HUES48 (cell line): ENCODE data around the gene GPR63.

Experiments used
- H3K27ac ChIP-seq: one replicate; pipeline ENCODE4 v1.7.0; 2013; ENCODE audit warnings: low read depth, low read length, inconsistent platforms
- H3K27me3 ChIP-seq: 2 replicates; pipeline ENCODE4 v1.6.1; 2013; ENCODE audit warnings: mild to moderate bottlenecking, low read length; ENCODE audit not compliant: control insufficient read depth, insufficient read depth
- H3K36me3 ChIP-seq: 2 replicates; pipeline ENCODE4 v1.6.1; 2013; ENCODE audit warnings: low read length; ENCODE audit not compliant: control insufficient read depth, insufficient read depth
- H3K4me1 ChIP-seq: 2 replicates; pipeline ENCODE4 v1.6.1; 2013; ENCODE audit warnings: mild to moderate bottlenecking, low read length; ENCODE audit not compliant: control insufficient read depth, insufficient read depth
- H3K4me3 ChIP-seq: 2 replicates; pipeline ENCODE4 v1.5.1; 2013; ENCODE audit warnings: mild to moderate bottlenecking, low read depth, low read length
- H3K9ac ChIP-seq: 2 replicates; pipeline ENCODE4 v1.6.1; 2013; ENCODE audit warnings: mild to moderate bottlenecking, low read depth, low read length, moderate library complexity
- H3K9me3 ChIP-seq: 2 replicates; pipeline ENCODE4 v1.6.1; 2013; ENCODE audit warnings: low read length; ENCODE audit not compliant: control insufficient read depth, insufficient read depth

GPR63 gene

GRCh38 chr6:96789871-96790270 is 47.4 kb downstream of the GPR63 start:
- peaks cover 13% of the 10 kb centered on the region for H3K4me1 ChIP-seq
- no peak overlapping the region for H3K4me3 ChIP-seq
- H3K27ac ChIP-seq = no peak overlapping the region
- H3K36me3 ChIP-seq = no peaks in the 10 kb centered on the region
- peaks cover 4% of the 10 kb centered on the region; the same call in 1 of the 2 replicates for H3K27me3 ChIP-seq
- no peak overlapping the region for H3K9ac ChIP-seq
- no peaks in the 10 kb centered on the region for H3K9me3 ChIP-seq

DNA sequence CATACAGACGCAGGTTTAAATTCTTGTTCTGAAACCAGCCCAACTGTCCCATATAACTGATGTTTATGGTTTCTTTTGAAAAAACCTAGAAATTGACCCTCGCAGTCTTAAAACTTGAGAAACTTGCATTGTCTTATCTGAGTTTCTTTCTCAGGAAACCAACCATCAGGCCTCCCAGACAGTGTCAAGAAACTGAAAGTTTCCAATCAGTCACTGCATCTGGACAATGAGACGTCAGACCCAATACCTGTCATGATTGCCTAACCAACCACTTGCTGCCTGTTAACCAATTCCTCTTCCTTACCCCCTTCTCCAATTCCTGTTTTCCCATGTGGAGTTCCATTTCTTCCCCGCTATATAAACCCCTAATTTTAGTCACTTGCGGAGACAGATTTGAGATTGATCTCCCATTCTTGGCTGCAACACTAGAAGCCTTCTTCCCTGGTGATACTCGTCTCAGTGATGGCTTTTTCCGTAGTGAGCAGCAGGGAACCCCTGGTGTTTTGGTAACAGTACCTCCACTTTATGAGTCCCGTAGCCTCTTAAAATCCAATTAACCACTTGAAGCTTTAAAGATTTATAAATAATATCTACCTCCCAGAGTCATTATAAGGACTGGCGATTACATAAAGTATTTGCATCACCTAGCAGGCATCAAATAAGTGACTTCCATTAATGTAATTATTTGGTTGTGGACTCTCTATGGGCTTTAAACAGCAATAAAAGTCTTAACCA is 49.3 kb downstream of the GPR63 start:
- H3K4me3 ChIP-seq = no peak overlapping the region
- no peak overlapping the region for H3K27ac ChIP-seq
- no peaks in the 10 kb centered on the region for H3K36me3 ChIP-seq
- no peaks in the 10 kb centered on the region for H3K9me3 ChIP-seq
- H3K9ac ChIP-seq = no peak overlapping the region
- peaks cover 4% of the 10 kb centered on the region; the same call in 1 of the 2 replicates for H3K27me3 ChIP-seq
- H3K4me1 ChIP-seq = peaks cover 13% of the 10 kb centered on the region

- peaks cover 4% of the 10 kb centered on the region; the same call in 1 of the 2 replicates for H3K27me3 ChIP-seq
- H3K9me3 ChIP-seq = no peaks in the 10 kb centered on the region
- H3K4me3 ChIP-seq = no peak overlapping the region
- H3K27ac ChIP-seq = no peak overlapping the region
- no peak overlapping the region for H3K9ac ChIP-seq
- H3K4me1 ChIP-seq = peaks cover 13% of the 10 kb centered on the region
- no peaks in the 10 kb centered on the region for H3K36me3 ChIP-seq
These were observed 50.9 kb downstream of the GPR63 start for GRCh38 chr6:96786336-96786735.

- Histone ChIP-seq H3K4me1 (peaks cover 13% of the 10 kb centered on the region), H3K27ac (no peak overlapping the region), H3K9ac (no peak overlapping the region), H3K9me3 (no peaks in the 10 kb centered on the region), H3K27me3 (peaks cover 4% of the 10 kb centered on the region; the same call in 1 of the 2 replicates), H3K36me3 (no peaks in the 10 kb centered on the region), H3K4me3 (no peak overlapping the region)
These were observed 52.6 kb downstream of the GPR63 start for GRCh38 chr6:96784650-96785049.

DNA sequence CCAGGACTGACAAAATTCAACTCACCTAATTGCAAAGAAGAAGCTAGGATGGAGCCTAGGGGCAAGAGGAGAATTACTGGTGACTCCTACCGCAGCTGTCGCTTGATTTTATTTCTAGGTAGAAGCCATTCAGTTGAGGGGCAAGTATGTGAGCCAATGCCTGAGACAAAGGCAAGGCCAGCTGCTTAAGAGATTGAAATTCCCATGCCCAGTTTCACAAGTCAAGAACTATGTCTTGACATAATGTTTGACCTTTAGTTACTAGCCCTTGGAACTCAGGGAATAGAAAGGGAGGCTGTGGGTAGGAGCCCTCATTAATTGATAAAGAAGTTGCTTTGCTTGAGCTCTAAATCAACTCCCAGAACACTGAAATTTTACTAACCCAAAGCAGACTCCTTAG is 54.0 kb downstream of the GPR63 start:
- peaks cover 4% of the 10 kb centered on the region; the same call in 1 of the 2 replicates for H3K27me3 ChIP-seq
- H3K4me1 ChIP-seq = peaks cover 5% of the 10 kb centered on the region
- no peaks in the 10 kb centered on the region for H3K36me3 ChIP-seq
- no peaks in the 10 kb centered on the region for H3K9me3 ChIP-seq
- no peak overlapping the region for H3K4me3 ChIP-seq
- H3K9ac ChIP-seq = no peak overlapping the region
- no peak overlapping the region for H3K27ac ChIP-seq

DNA sequence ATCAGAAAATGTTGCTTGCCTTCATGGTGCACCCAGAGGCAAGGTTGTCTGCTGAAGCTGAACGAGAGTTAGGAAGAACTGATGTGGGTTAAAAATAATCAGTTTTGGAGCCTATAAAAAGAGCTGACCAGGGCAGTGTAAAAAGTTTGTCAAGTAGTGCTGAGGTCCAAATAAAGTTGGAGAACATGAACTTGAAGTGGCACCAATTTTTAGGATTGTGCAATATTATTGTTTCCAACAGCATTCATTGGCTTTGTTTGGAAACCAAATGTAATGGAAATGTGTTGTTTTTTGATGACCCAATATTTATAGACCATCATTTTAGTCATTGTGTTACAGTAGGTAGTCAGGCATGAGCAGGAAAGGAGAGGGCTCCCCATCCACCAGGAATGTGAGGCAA is 55.7 kb downstream of the GPR63 start:
- no peak overlapping the region for H3K9ac ChIP-seq
- no peak overlapping the region for H3K4me3 ChIP-seq
- H3K36me3 ChIP-seq = no peaks in the 10 kb centered on the region
- no peak overlapping the region for H3K27ac ChIP-seq
- no peaks in the 10 kb centered on the region for H3K27me3 ChIP-seq
- H3K4me1 ChIP-seq = no peaks in the 10 kb centered on the region
- no peaks in the 10 kb centered on the region for H3K9me3 ChIP-seq

GRCh38 chr6:96777113-96777512 is 60.2 kb downstream of the GPR63 start:
- H3K4me1 ChIP-seq = no peaks in the 10 kb centered on the region
- H3K27me3 ChIP-seq = no peaks in the 10 kb centered on the region
- no peaks in the 10 kb centered on the region for H3K36me3 ChIP-seq
- no peak overlapping the region for H3K27ac ChIP-seq
- no peak overlapping the region for H3K9ac ChIP-seq
- H3K4me3 ChIP-seq = no peak overlapping the region
- H3K9me3 ChIP-seq = no peaks in the 10 kb centered on the region

- no peaks in the 10 kb centered on the region for H3K27me3 ChIP-seq
- no peak overlapping the region for H3K27ac ChIP-seq
- H3K4me1 ChIP-seq = no peaks in the 10 kb centered on the region
- no peak overlapping the region for H3K9ac ChIP-seq
- no peaks in the 10 kb centered on the region for H3K36me3 ChIP-seq
- no peak overlapping the region for H3K4me3 ChIP-seq
- no peaks in the 10 kb centered on the region for H3K9me3 ChIP-seq
These were observed 61.4 kb downstream of the GPR63 start for GRCh38 chr6:96775727-96776400.

- Histone ChIP-seq H3K9ac (no peak overlapping the region), H3K36me3 (no peaks in the 10 kb centered on the region), H3K4me1 (no peaks in the 10 kb centered on the region), H3K9me3 (no peaks in the 10 kb centered on the region), H3K27ac (no peak overlapping the region), H3K4me3 (no peak overlapping the region), H3K27me3 (no peaks in the 10 kb centered on the region)
These were observed 70.5 kb downstream of the GPR63 start for GRCh38 chr6:96766769-96767168.

GRCh38 chr6:96762599-96762998 is 74.7 kb downstream of the GPR63 start:
- no peaks in the 10 kb centered on the region for H3K36me3 ChIP-seq
- H3K9ac ChIP-seq = no peak overlapping the region
- H3K4me1 ChIP-seq = no peaks in the 10 kb centered on the region
- no peak overlapping the region for H3K4me3 ChIP-seq
- no peaks in the 10 kb centered on the region for H3K9me3 ChIP-seq
- no peak overlapping the region for H3K27ac ChIP-seq
- H3K27me3 ChIP-seq = no peaks in the 10 kb centered on the region

- no peaks in the 10 kb centered on the region for H3K36me3 ChIP-seq
- no peaks in the 10 kb centered on the region for H3K27me3 ChIP-seq
- no peak overlapping the region for H3K9ac ChIP-seq
- no peaks in the 10 kb centered on the region for H3K4me1 ChIP-seq
- H3K4me3 ChIP-seq = no peak overlapping the region
- H3K27ac ChIP-seq = no peak overlapping the region
- H3K9me3 ChIP-seq = no peaks in the 10 kb centered on the region
These were observed 75.5 kb downstream of the GPR63 start for GRCh38 chr6:96761794-96762193.
